NCI-H526 treated with DMSO at 0.1 percent for 48 hours (cell line): ENCODE data around the gene PTGES3.
A peak's percentile ranks its signal among the peaks of the same experiment; 100 is the strongest.
"Not testable (repeated sequence)": the region's sequence is repeated elsewhere in the genome, so short reads cannot be mapped to it uniquely, and the experiment has no call there.

ENCODE experiments used
- DNase-seq: peaks from one replicate; lab custom pipeline; 2025; lab: John Stamatoyannopoulos, UW

The PTGES3 gene, protein sequence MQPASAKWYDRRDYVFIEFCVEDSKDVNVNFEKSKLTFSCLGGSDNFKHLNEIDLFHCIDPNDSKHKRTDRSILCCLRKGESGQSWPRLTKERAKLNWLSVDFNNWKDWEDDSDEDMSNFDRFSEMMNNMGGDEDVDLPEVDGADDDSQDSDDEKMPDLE

DNA sequence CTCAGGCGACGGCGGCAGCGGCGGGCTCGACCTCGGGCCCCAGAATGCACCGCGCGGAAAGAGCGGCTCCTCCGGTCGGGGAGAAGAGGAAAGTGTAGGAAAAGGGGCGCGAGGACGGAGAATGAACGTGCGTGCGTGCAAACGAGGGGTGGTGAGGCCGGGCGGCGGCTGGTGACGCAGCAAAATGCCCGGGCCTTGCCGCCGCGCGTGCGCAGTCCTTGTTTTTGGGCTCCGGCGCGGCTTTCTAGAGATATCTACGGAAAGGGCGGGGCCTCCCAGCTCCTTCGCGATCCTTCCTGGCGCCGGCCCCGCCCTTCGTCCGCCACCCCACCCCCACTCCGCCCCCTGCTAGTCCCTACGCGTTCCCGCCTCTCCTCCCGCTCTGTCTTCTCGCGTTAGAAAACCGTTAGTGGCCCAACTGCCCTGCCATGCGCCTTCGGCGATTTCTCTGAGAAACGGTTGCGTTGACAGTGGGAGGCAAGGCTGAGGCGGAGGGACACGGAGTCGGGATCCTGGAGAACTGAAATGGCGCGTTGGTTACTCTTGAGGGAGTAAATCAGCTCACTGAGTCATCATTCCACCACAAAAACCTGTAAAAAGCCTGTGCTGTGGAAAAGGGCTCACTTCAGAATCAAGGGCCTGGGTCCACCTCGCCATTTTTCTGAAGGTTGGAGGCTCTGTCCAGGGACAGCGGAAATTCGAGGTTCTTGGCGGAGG is at the start of gene PTGES3:
TSS of gene PTGES3 (minus strand) at position 156 of the 717 bp plus-strand sequence. CDS start 285 bp downstream, outside the sequence.
- peak; percentile 94 for DNase-seq

- DNase-seq = no peak
These were observed 40.2 kb upstream of the PTGES3 start for GRCh38 chr12:56728139-56728861.

- not testable (repeated sequence) for DNase-seq
These were observed 38.2 kb upstream of the PTGES3 start for GRCh38 chr12:56726196-56726675.

GRCh38 chr12:56725723-56726102 is 37.6 kb upstream of the PTGES3 start:
- no peak for DNase-seq

DNA sequence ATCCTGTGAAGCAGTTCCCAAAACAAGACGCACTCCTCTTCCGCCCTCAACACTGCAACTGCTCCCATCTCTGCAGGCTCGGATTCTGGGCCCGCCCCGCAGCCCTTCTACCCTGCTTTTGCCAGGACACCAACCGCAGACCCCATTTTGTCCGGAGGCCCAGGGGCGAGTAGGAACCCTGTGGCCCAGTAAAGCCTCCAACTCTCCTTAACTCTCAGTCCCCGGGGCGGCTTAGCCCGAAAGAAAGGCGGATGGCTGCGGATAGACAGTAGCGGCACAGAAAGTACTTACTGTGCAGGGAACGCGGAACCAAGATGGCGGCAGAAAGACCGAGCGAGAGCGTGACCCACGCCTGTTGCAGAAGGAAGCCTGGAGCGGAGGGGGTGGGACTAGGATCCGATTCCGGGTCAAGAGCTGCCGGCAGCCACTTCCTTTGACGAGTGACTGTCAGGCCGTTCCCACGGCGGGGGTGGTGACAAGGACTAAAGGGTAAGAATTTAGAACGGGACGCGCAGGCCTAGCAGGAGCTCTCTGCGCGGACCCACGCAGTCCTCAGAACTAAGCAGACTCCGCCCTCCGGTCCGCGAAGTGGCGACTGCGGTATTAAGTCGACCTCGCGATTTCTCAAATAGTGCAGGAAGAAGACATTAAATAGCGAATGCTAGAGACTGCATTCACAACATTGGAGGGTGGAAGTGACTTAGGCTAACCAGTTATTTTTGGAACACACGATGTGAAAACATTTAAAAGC is 37.1 kb upstream of the PTGES3 start, which contains the start of gene NACA:
TSS of gene NACA (minus strand) at position 328 of the 751 bp plus-strand sequence. CDS start 778 bp downstream, outside the sequence.
- peak; percentile 96 for DNase-seq

DNA sequence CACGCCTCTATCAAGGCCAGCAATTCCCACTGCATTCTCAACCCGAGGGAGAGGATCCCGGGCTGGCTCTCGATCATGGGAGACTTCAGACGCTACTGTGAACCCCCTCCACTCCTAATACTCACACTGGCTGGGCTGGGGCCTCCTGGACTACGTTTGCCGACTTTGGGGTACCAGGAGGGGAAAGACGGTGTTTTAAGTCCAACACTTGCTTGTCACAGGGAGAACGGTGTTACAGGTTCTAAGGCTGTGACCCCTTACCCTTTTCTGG is 36.6 kb upstream of the PTGES3 start:
- no peak for DNase-seq

DNA sequence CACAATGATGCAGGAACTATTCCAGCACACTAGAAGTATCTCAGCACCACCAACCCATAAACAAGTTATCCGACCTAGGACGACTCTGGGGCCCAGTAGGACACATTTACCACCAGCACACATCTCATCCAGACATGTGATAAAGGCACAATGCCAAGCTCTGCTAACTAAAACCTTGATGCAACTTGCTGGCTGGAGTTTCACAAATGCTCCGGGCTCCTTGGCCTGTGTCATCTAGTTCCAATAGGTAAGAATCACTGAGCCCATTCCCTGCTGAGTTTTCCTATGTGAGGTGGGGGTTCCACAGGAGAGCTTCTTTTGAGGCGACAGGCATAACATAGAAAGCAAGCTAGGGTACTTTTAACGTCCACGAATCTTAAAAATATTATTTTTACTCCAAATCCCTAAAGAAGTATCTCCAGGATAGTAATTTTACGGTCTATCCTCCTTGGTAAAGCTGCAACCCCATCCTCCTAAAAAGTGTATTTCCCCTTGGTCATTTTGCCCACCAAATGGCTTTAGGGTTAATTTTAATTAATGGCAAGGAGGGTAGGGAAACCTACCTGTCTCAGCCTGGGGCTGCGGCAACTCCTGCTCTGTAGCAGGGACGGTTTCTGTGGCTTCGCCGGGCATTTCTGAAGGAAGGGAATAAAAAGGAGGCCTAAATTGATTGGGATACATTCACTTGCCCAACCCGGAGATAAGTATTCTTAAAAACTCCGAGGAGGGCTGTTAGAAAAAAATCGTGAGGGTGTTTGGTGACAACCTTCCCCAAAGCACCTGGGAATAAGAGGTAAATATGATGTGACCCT is 36.0 kb upstream of the PTGES3 start:
- no peak for DNase-seq

GRCh38 chr12:56723352-56723751 is 35.3 kb upstream of the PTGES3 start:
- no peak for DNase-seq

DNA sequence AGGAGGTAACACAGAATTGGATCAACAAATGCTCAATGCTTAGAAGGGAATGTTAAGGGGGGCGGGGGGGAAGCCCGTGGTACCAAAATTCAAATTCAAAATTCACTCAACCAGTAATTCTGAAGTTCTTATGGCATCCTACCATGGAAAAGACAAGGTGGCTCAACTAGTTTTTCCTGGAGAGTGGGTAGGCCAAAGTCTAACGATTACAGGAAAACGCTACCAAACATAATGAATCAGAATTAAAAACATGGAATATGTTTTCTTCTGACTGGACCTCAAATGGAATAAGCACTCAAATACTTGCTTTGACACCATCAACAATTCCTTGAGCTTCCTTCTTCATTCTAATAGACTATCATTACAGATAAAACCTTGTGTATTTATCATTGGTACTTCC is 34.7 kb upstream of the PTGES3 start:
- DNase-seq = no peak

DNA sequence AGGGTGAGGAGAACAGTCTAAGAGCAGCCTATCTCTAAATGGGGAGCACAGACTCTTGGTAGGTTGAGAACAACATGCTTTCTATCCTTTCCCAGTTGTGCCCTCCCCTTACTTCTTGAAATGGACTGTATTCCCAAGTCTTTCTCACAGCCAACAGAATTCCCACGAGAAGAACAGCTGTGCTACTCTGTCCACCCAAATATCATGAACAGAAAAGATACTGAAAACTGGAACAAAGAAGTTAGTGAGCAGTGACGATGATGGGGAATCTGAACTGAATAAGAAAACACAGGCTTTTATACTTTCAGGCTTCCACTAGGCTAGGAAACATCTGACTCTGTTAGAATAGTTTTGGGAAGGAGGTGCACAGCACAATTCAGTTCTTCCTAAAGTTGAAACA is 33.6 kb upstream of the PTGES3 start:
- DNase-seq = no peak

DNA sequence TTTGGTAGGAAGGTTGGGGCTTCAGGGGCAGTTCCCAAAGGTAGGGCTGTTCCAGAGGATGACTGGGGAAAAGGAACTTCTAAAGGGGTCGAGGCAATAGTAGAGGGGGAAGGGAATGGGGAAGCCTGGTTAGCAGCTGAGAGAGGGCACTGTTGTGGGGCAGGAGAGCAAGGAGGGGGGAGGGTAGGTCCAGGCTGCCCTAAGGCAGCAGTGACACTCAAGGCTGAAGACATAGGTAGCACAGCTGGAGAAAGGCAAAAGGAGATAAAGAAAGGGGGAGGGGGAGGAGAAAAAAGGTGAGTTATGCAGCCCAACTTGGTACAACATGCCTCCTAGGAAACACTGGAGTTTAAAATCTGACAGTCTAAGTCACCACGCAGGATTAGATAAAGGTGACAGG is 33.1 kb upstream of the PTGES3 start:
- no peak for DNase-seq

DNA sequence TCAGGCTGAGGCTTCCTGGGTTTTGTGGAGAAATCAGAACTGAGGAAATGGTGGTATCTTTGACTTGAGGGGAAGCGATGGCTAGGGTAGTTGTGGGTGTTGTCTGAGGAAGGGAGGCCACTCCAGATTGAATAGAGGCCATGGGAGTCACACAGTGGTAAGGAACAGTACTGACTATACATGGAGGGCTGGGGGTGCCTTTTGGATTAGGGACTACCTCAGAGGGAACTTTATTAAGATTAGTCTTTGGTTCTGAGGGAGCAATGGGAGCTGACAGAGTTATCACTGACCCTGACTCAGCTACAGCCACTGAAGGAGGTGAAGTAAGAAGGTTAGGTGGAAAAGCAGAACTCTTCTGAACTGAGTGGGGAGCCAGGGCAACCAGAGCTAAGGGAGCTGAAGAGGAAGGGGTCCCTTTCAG is 32.7 kb upstream of the PTGES3 start:
- DNase-seq = no peak

DNA sequence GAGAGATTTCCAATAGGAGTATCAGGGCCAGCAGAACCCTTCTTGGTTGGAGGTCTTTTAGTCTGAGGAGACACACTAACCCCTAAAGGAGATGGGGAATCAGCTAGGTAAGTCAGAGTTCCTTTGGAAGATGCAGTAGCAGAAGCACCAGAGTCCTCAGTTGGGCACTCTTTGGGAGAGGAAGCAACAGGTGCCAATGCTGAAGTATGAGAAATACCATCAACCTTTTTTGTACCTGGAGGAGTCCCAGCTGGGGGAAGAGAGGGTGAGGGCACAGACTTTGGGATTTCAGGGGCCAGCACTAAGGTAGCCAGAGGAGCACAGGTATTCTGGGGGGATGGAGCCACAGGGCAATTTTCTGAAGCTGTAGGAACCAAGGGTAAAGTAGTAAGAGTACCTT is 31.0 kb upstream of the PTGES3 start:
- DNase-seq = no peak

DNA sequence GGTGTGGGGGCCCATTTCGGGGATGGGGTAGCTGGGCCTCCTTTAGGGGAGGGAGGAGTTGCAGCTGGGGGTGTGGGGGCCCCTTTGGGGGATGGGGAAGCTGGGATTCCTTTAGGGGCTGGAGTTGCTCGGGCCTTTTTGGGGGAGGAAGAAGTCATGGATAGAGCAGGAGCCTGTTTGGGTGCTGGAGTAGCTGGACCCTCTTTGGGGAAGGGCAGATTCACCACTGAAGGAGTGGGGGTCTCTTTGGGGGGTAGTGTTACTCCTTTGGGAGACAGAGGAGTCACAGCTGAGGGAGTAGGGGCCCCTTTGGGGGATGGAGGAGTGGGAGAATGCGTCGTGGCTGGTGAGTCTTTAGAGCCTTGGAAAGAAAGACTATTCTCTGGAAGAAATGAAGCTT is 30.6 kb upstream of the PTGES3 start:
- DNase-seq = no peak

DNA sequence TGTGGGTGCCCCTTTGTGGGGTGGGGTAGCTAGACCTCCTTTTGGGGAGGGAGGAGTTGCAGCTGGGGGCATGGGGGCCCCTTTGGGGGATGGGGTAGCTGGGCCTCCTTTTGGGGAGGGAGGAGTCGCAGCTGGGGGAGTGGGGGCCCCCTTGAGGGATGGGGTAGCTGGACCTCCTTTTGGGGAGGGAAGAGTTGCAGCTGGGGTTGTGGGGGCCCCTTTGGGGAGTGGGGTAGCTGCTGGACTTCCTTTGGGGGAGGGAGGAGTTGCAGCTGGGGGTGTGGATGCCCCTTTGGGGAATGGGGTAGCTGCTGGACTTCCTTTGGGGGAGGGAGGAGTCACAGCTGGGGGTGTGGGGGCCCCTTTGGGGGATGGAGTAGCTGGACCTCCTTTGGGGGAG is 30.1 kb upstream of the PTGES3 start:
- no peak for DNase-seq

- no peak for DNase-seq
These were observed 29.1 kb upstream of the PTGES3 start for GRCh38 chr12:56716933-56717880.

DNA sequence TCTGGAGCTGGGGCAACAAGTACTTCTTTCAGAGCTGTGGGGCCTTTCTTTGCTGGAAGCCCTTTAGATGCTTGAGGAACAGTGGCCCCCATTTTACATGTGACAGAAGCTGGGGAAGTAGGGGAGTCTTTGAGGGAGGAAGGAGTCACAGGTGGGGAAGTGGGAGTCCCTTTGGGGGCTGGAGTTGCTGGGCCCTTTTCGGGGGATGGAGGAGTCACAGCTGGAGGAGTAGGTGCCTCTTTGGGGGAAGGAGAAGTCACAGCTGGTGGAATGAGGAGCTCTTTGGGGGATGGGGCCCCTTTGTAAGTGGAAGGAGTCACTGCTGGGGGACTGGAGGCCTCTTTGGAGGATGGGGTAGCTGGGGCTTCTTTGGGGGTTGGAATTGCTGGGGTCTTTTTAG is 28.4 kb upstream of the PTGES3 start:
- DNase-seq = no peak

DNA sequence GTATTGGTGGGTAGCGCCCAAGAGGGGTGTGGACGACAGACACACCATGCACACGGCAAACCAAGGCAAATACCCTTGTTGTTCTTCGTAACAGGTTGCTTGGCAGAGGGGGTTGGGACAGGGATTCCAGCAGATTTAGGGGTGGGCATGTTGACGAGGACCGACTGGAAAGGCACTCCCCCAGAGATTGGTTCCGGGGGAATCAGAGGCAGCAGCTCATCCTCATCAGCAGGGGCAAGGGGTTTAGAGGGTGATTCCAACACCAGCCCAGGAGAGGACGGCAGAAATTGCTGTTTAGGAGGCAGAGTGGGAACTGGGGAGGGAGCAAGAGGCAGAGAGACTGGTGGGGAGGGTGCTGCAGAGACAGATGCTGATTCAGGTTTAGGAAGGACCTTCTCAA is 27.7 kb upstream of the PTGES3 start:
- no peak for DNase-seq

GRCh38 chr12:56714431-56714929 is 26.4 kb upstream of the PTGES3 start:
- no peak for DNase-seq

DNA sequence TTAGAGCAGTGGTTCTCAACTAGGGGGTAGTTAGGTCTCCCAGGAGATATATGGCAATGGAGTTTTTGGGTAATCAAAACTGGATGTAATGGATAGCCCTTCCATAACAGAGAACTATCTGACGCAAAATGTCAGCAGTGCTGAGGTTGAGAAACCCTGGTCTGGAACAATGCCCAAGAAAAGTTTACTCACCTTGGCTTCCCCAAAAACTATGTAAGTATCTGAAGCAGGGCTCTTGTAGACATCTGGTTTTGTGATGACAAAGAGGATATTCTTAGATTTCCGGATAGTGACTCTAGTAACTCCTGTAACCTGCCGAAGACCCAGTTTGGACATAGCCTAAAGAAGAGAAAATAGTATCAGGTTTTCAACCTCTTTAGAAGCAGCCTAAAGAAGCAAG is 25.3 kb upstream of the PTGES3 start:
- no peak for DNase-seq
